ENCODE data around the gene TOM1.

The TOM1 gene

DNA sequence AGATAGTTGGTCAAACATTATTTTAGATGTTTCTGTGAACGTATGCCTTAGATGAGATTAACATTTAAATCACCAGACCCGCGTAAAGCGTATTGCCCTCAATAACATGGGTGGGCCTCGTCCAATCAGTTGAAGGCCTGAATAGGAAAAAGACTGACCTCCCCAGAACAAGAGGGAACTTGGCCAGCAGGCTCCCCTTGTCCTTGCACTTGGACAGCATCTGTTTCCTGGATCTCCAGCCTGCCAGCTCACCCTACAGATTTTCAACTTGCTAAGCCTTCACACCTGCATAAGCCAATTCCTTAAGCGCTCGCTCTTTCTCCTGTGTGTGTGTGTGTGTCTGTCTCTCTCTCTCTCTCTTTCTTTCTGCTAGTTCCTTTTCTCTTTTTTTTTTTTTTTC lies 8.2 kb downstream of the TOM1 start:
- DNase-seq = no peak

GRCh38 chr22:35308480-35309021 lies 8.9 kb downstream of the TOM1 start:
- no peak for DNase-seq

- DNase-seq = no peak
Observed at GRCh38 chr22:35310556-35311550, 11.2 kb downstream of the TOM1 start.

DNA sequence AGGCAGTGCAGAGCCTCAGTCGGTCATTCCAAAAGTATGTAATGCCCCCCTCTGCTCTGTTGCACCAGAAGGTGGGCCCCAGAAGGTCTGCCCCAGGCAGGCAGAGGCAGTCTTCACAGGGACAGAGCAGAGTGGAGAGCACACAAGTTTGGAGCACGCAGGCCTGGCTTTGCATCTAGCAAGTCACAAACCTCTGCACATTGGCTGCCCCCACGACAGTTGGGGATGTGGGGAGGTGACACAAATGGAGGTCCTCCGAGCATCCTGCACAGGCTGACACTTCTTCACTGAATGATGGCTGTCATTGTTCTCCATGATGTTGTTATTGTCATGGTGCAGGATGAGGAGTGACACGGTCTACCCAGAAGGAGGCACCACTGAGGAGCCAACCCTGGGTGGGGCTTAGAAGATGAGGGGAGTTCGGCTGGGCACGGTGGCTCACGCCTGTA lies 11.9 kb downstream of the TOM1 start:
- no peak for DNase-seq

- DNase-seq = no peak
Observed at GRCh38 chr22:35312198-35313059, 12.7 kb downstream of the TOM1 start.

- no peak for DNase-seq
Observed at GRCh38 chr22:35313311-35314121, 13.8 kb downstream of the TOM1 start.

DNA sequence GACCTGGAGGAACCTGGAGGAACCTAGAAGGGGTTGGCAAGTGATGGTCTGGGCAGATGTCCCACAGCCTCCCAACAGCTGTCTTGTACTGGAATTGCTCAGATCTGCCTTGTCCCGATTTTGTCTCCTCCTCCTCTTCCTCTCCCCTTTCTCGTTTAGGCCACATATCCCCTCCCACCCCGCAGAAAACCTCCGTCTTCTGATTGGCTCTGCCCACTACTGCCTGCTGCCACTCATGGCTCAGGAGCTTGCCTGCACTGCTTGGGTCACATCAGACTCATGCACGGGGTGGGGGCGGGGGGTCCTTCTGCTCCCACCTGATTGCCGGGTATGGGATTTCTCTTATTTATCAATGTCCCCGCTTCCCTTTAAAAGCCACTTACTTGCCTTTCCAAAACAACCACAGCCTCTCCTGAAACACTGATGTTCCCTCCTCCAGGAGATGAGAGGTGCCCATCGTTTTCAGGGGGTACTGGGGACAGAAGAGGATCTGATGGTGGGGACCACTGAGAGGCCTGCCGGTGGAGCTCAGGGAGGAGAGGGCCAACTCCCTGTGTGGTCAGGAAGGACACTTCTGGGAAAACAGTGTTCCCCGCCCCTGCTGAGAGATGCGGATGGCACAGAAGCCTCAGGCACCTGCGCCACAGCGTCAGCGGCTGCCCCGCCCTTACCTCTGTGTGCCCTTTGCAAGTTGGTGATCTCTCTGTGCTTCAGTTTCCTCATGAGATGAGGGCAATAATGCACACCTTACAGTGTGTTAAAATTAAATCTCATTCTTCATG lies 14.7 kb downstream of the TOM1 start:
- DNase-seq = no peak

GRCh38 chr22:35315141-35315854 lies 15.6 kb downstream of the TOM1 start:
- DNase-seq = no peak

DNA sequence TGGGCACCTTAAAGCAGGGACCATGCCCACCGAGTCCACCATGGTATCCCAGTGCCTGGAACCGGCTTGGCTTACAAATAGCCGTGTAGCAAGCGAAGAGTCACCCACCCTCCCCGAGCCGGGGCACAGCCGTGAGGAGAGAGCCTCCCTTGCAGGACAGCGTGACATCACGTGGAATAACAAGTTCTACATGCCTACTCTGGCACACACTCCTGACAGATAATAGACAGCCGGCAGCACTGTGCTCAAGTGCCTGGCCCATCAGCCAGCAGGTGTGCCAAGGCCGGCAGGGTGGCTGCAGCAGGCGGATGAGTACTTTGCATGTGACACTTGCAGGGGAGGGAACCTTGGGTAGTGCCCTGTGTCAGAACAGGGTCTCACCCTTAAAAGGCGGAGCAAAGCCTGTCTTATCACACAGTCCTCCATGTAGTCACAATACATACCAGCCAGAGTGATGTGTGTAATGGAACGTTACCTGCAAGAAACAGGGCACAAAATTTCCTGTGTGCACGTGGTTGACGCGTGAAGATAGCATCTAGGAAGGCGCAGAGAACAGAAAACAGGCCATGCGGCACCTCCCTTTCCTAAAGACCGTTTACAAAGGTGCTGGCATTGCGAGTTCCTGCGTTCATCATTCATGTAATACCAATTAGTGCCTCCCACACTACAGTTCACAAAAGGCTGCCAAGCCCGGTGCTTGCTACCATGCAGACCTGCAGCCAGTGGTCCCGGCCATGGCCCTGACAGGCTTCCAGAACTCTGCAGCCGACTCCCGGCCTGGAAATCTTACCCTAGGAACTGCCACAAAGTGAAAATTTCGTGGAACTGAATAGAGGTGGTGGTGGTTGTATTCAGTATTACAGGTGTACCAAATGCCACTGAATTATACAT lies 16.4 kb downstream of the TOM1 start:
- no peak for DNase-seq

- DNase-seq = no peak
Observed at GRCh38 chr22:35316751-35317150, 17.1 kb downstream of the TOM1 start.

GRCh38 chr22:35317680-35318290 lies 18.1 kb downstream of the TOM1 start:
- DNase-seq = no peak

DNA sequence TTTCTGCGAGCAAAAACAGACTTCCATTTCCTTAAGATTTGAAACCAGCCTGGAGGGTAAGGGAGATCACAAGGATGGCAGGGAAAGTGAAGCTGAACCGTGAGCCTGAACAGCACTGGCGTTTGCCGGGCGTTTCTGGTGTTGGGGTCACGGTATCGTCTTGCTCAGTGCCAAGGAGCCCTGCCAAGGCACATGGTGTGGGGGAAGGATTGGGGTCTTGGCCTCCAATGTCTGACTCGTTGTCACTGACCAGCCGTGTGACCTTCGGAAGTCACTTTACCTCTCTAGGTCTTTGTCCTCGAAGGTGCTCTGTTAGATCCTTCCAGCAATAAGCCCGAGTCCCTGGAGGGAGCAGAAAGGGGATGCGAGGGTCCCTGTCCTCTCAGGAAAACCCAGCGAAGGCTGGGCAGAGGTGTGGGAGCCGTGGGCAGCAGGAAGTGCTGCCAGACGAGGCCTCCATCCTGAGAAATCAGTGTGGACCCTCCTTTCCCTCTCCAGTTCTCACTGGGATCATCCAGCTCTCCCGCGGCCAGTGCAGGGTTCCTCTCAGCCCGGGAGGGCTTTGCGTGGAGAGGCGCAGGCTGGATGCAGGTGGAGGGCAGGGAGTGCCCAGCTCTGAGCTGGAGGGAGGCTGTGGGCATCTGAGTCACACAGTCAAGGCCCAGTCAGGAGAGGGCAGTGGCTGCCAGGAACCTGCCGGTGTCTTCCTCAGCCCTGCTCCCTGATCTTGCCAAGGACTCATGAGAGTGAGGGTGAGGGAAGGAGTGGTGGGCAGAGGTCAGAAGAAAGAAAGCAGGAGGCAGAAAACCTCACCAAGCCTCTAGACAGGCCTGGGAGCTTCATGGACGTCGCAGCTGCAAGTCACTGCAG lies 18.9 kb downstream of the TOM1 start:
- DNase-seq = no peak

DNA sequence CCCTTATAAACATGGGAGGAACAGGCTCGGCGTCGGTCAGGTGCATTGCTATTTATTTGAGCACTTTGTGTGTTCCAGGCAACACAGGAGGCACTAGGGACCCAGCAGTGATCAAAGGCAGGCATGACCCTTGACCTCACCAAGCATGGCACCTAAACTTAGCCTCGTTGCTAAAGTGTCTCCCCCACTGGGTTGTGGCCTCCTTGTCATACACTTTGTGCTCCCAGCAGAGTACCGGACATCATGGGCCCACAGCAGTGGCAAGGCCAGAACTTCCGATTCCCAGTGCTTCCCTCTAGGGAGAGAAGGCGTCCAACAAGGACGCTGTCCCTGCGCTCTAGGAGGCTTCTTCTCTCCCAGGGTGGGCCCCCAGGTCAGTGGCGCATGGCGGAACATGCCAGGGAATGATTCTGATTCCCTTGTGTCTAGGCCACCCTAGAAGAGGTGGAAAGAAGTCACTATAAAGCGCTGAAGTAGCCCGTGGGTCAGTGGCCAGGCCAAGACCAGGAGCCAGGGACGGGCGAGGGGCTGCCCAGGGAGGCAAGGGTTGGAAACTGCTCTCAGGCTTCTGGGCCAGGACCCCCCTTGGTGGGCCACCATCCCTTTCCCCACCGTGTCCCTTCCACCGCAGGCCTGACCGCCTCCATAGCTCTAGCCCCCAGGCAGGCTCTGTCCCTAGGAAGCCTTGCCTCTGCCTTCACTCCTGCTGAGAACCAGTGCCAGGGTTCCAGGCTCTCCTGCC lies 19.7 kb downstream of the TOM1 start:
- no peak for DNase-seq

GRCh38 chr22:35322126-35322525 lies 22.4 kb downstream of the TOM1 start:
- DNase-seq = no peak

DNA sequence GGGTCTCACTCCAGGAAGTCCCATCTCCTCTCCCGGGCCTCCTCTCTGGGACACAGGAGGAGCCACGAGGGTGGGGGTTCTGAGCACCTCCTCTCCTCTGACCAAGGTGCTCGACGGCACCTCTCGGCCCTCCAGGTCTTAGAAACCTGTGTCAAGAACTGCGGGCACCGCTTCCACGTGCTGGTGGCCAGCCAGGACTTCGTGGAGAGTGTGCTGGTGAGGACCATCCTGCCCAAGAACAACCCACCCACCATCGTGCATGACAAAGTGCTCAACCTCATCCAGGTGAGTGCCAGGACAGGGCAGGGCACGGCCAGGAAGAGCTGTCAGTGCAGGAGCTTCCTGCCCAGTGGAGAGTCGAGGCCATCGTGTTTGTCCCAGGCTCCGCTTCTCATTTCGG lies 23.2 kb downstream of the TOM1 start:
- no peak for DNase-seq

DNA sequence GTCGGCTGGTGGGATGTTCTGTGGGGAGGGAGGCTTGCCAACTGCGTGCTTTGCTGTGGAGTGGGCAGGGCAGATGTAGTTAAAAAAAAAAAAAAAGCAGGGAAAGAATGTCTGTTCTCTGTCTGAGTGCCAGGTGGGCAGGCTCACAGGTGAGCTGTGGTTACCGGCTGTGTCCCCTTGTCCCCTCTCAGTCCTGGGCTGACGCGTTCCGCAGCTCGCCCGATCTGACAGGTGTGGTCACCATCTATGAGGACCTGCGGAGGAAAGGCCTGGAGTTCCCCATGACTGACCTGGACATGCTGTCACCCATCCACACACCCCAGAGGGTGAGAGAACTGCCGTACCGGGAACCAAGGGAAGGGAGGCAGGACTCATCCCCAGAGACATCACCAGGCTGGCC lies 23.6 kb downstream of the TOM1 start:
- DNase-seq = no peak

GRCh38 chr22:35324067-35324466 lies 24.4 kb downstream of the TOM1 start:
- no peak for DNase-seq

GRCh38 chr22:35324762-35325161 lies 25.1 kb downstream of the TOM1 start:
- no peak for DNase-seq
